ENCODE results near the gene ADAM12. TPM values are rescaled to one million over a fixed set of nuclear protein-coding genes. Genes with fewer than 3 reads are reported as not detected.

The ADAM12 gene
- total and polyA plus RNA-seq, 2 donors (not counting 1 experiment from before 2014, with no cell fraction given) = 21.0 to 56.9 TPM

- Histone ChIP-seq H3K27me3 (ENCODE audit: control insufficient read depth, insufficient read depth, low read length) (no peaks in the 10 kb centered on the region), H3K4me1 (ENCODE audit: control insufficient read depth, extremely low read depth, insufficient read depth, low read length) (no peaks in the 10 kb centered on the region), H3K79me2 (ENCODE audit: control insufficient read depth, insufficient read depth, low read length) (no peaks in the 10 kb centered on the region), H3K36me3 (ENCODE audit: control insufficient read depth, insufficient read depth, low read length) (peaks cover 1% of the 10 kb centered on the region), H3K9ac (ENCODE audit: insufficient read depth, low read length) (no peak overlapping the region), H3K9me3 (ENCODE audit: control insufficient read depth, insufficient read depth, low read depth, low read length) (no peaks in the 10 kb centered on the region), H2AFZ (ENCODE audit: low read length) (no peak overlapping the region), H4K20me1 (ENCODE audit: control insufficient read depth, extremely low read depth, insufficient read depth, low read length) (no peaks in the 10 kb centered on the region), H3K27ac (ENCODE audit: insufficient read depth, low read length) (no peak overlapping the region), H3K4me2 (ENCODE audit: extremely low read depth, insufficient read depth, low read length) (no peak overlapping the region), H3K4me3 (replicated peaks in 1 of 4; ENCODE audit: control extremely low read depth in 1 of 4, insufficient read depth in 1 of 4, low read depth in 3 of 4, low read length in 4 of 4) (no peak overlapping the region)
- no peak for TF ChIP-seq CTCF (conservative IDR thresholded peaks at IDR 0.05 in 1 of 2, IDR thresholded peaks at IDR 0.05 in 1 of 2; ENCODE audit: low read depth in 1 of 2, low read length in 2 of 2)
- no peak for TF ChIP-seq EZH2 (IDR thresholded peaks at IDR 0.05; ENCODE audit: low read length, missing control alignments)
- no peak for DNase-seq (ENCODE audit: low read depth in 2 of 2)
These were observed 272.4 kb downstream of the ADAM12 start for GRCh38 chr10:126115886-126116285.

- no peaks in the 10 kb centered on the region for H3K9me3 ChIP-seq (ENCODE audit: control insufficient read depth, insufficient read depth, low read depth, low read length)
- no peak overlapping the region for H3K9ac ChIP-seq (ENCODE audit: insufficient read depth, low read length)
- H3K4me3 ChIP-seq (replicated peaks in 1 of 4; ENCODE audit: control extremely low read depth in 1 of 4, insufficient read depth in 1 of 4, low read depth in 3 of 4, low read length in 4 of 4) = no peak overlapping the region
- no peaks in the 10 kb centered on the region for H3K79me2 ChIP-seq (ENCODE audit: control insufficient read depth, insufficient read depth, low read length)
- TF ChIP-seq EZH2 (IDR thresholded peaks at IDR 0.05; ENCODE audit: low read length, missing control alignments) (no peak), CTCF (conservative IDR thresholded peaks at IDR 0.05 in 1 of 2, IDR thresholded peaks at IDR 0.05 in 1 of 2; ENCODE audit: low read depth in 1 of 2, low read length in 2 of 2) (no peak)
- H3K27ac ChIP-seq (ENCODE audit: insufficient read depth, low read length) = no peak overlapping the region
- H3K27me3 ChIP-seq (ENCODE audit: control insufficient read depth, insufficient read depth, low read length) = no peaks in the 10 kb centered on the region
- H3K4me1 ChIP-seq (ENCODE audit: control insufficient read depth, extremely low read depth, insufficient read depth, low read length) = no peaks in the 10 kb centered on the region
- no peaks in the 10 kb centered on the region for H4K20me1 ChIP-seq (ENCODE audit: control insufficient read depth, extremely low read depth, insufficient read depth, low read length)
- no peak overlapping the region for H2AFZ ChIP-seq (ENCODE audit: low read length)
- peaks cover 1% of the 10 kb centered on the region for H3K36me3 ChIP-seq (ENCODE audit: control insufficient read depth, insufficient read depth, low read length)
- no peak overlapping the region for H3K4me2 ChIP-seq (ENCODE audit: extremely low read depth, insufficient read depth, low read length)
- DNase-seq (ENCODE audit: low read depth in 2 of 2) = no peak
These were observed 273.3 kb downstream of the ADAM12 start for GRCh38 chr10:126114884-126115555.

GRCh38 chr10:126111516-126111915 lies 276.8 kb downstream of the ADAM12 start:
- peaks cover 1% of the 10 kb centered on the region for H3K36me3 ChIP-seq (ENCODE audit: control insufficient read depth, insufficient read depth, low read length)
- no peak for TF ChIP-seq EZH2 (IDR thresholded peaks at IDR 0.05; ENCODE audit: low read length, missing control alignments)
- TF ChIP-seq CTCF (conservative IDR thresholded peaks at IDR 0.05 in 1 of 2, IDR thresholded peaks at IDR 0.05 in 1 of 2; ENCODE audit: low read depth in 1 of 2, low read length in 2 of 2) = no peak
- no peaks in the 10 kb centered on the region for H3K27me3 ChIP-seq (ENCODE audit: control insufficient read depth, insufficient read depth, low read length)
- no peak overlapping the region for H3K27ac ChIP-seq (ENCODE audit: insufficient read depth, low read length)
- H3K4me1 ChIP-seq (ENCODE audit: control insufficient read depth, extremely low read depth, insufficient read depth, low read length) = no peaks in the 10 kb centered on the region
- no peak overlapping the region for H3K4me2 ChIP-seq (ENCODE audit: extremely low read depth, insufficient read depth, low read length)
- H3K79me2 ChIP-seq (ENCODE audit: control insufficient read depth, insufficient read depth, low read length) = no peaks in the 10 kb centered on the region
- no peaks in the 10 kb centered on the region for H3K9me3 ChIP-seq (ENCODE audit: control insufficient read depth, insufficient read depth, low read depth, low read length)
- no peaks in the 10 kb centered on the region for H4K20me1 ChIP-seq (ENCODE audit: control insufficient read depth, extremely low read depth, insufficient read depth, low read length)
- DNase-seq (ENCODE audit: low read depth in 2 of 2) = no peak
- no peak overlapping the region for H3K4me3 ChIP-seq (replicated peaks in 1 of 4; ENCODE audit: control extremely low read depth in 1 of 4, insufficient read depth in 1 of 4, low read depth in 3 of 4, low read length in 4 of 4)
- no peak overlapping the region for H2AFZ ChIP-seq (ENCODE audit: low read length)
- no peak overlapping the region for H3K9ac ChIP-seq (ENCODE audit: insufficient read depth, low read length)

All from fibroblast of lung (primary cell).